ENCODE data around the gene MDGA2. TPM values are rescaled to one million over a fixed set of nuclear protein-coding genes. Genes with fewer than 3 reads are reported as not detected.

The MDGA2 gene
- total and polyA plus RNA-seq, 2 of the 8 experiments (the other 6 are each of a cell fraction or from before 2014, with no cell fraction given), result 0.11 to 0.69 TPM

DNA sequence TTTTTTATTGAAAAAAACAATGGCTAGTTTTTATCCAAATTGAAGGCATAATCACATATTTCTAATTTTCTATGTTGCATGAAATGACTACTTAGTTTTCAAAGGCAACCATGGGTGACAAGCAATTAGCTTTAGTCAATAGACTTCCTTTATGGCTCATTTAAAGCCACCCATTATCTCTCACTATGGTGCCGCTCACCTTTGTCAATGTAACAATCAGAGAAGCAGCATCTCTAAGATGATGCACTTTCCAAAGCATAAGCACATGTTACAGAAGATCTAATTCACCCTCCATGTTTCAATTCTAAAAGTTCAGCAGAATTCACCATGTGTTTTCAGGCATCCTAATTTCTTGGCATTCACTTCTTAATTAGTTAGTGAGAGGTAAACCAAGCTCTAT lies 857.3 kb downstream of the MDGA2 start (continued):
- TF ChIP-seq, protein P1, sequence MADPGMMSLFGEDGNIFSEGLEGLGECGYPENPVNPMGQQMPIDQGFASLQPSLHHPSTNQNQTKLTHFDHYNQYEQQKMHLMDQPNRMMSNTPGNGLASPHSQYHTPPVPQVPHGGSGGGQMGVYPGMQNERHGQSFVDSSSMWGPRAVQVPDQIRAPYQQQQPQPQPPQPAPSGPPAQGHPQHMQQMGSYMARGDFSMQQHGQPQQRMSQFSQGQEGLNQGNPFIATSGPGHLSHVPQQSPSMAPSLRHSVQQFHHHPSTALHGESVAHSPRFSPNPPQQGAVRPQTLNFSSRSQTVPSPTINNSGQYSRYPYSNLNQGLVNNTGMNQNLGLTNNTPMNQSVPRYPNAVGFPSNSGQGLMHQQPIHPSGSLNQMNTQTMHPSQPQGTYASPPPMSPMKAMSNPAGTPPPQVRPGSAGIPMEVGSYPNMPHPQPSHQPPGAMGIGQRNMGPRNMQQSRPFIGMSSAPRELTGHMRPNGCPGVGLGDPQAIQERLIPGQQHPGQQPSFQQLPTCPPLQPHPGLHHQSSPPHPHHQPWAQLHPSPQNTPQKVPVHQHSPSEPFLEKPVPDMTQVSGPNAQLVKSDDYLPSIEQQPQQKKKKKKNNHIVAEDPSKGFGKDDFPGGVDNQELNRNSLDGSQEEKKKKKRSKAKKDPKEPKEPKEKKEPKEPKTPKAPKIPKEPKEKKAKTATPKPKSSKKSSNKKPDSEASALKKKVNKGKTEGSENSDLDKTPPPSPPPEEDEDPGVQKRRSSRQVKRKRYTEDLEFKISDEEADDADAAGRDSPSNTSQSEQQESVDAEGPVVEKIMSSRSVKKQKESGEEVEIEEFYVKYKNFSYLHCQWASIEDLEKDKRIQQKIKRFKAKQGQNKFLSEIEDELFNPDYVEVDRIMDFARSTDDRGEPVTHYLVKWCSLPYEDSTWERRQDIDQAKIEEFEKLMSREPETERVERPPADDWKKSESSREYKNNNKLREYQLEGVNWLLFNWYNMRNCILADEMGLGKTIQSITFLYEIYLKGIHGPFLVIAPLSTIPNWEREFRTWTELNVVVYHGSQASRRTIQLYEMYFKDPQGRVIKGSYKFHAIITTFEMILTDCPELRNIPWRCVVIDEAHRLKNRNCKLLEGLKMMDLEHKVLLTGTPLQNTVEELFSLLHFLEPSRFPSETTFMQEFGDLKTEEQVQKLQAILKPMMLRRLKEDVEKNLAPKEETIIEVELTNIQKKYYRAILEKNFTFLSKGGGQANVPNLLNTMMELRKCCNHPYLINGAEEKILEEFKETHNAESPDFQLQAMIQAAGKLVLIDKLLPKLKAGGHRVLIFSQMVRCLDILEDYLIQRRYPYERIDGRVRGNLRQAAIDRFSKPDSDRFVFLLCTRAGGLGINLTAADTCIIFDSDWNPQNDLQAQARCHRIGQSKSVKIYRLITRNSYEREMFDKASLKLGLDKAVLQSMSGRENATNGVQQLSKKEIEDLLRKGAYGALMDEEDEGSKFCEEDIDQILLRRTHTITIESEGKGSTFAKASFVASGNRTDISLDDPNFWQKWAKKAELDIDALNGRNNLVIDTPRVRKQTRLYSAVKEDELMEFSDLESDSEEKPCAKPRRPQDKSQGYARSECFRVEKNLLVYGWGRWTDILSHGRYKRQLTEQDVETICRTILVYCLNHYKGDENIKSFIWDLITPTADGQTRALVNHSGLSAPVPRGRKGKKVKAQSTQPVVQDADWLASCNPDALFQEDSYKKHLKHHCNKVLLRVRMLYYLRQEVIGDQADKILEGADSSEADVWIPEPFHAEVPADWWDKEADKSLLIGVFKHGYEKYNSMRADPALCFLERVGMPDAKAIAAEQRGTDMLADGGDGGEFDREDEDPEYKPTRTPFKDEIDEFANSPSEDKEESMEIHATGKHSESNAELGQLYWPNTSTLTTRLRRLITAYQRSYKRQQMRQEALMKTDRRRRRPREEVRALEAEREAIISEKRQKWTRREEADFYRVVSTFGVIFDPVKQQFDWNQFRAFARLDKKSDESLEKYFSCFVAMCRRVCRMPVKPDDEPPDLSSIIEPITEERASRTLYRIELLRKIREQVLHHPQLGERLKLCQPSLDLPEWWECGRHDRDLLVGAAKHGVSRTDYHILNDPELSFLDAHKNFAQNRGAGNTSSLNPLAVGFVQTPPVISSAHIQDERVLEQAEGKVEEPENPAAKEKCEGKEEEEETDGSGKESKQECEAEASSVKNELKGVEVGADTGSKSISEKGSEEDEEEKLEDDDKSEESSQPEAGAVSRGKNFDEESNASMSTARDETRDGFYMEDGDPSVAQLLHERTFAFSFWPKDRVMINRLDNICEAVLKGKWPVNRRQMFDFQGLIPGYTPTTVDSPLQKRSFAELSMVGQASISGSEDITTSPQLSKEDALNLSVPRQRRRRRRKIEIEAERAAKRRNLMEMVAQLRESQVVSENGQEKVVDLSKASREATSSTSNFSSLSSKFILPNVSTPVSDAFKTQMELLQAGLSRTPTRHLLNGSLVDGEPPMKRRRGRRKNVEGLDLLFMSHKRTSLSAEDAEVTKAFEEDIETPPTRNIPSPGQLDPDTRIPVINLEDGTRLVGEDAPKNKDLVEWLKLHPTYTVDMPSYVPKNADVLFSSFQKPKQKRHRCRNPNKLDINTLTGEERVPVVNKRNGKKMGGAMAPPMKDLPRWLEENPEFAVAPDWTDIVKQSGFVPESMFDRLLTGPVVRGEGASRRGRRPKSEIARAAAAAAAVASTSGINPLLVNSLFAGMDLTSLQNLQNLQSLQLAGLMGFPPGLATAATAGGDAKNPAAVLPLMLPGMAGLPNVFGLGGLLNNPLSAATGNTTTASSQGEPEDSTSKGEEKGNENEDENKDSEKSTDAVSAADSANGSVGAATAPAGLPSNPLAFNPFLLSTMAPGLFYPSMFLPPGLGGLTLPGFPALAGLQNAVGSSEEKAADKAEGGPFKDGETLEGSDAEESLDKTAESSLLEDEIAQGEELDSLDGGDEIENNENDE (IDR thresholded peaks at IDR 0.05; ENCODE audit: insufficient replicate concordance, low read length), result peak; percentile 16
- no peak for TF ChIP-seq TCF12 (IDR thresholded peaks at IDR 0.05; ENCODE audit: low read depth, low read length)

All from H1 (cell line).